Measurements from ENCODE around the gene C15orf62.

DNA sequence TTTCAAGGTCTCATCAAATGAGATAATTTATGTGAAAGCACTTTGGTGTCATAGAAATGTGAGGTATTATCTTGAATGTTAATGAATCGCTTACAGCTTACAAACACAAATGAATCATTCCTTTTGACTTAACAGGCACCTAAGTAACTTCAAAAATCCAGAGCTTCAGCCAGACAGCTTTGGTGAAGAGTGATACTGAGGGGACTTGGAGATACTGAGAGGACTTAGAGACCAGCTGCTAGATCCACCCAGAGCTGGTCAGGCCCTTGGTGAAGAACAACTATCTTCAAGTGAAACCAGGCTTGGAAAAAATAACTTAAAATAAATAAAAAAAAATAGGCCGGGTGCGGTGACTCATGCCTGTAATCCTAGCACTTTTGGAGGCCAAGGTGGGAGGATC, 20.9 kb downstream of the C15orf62 start:
- TF ChIP-seq EP300 (IDR thresholded peaks at IDR 0.05) = no peak
- TF ChIP-seq, protein P1, sequence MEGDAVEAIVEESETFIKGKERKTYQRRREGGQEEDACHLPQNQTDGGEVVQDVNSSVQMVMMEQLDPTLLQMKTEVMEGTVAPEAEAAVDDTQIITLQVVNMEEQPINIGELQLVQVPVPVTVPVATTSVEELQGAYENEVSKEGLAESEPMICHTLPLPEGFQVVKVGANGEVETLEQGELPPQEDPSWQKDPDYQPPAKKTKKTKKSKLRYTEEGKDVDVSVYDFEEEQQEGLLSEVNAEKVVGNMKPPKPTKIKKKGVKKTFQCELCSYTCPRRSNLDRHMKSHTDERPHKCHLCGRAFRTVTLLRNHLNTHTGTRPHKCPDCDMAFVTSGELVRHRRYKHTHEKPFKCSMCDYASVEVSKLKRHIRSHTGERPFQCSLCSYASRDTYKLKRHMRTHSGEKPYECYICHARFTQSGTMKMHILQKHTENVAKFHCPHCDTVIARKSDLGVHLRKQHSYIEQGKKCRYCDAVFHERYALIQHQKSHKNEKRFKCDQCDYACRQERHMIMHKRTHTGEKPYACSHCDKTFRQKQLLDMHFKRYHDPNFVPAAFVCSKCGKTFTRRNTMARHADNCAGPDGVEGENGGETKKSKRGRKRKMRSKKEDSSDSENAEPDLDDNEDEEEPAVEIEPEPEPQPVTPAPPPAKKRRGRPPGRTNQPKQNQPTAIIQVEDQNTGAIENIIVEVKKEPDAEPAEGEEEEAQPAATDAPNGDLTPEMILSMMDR (IDR thresholded peaks at IDR 0.05) = no peak
- no peak for TF ChIP-seq POLR2A (IDR thresholded peaks at IDR 0.05)

Data from suprapubic skin (tissue), 3 donors.